Amniotic epithelial cell (primary cell): ENCODE data around the gene NRXN3.

Source experiments
- DNase-seq: peaks from one replicate; pipeline ENCODE4 v3.0.0-alpha.2; 2010; ENCODE audit warnings: low read depth

The NRXN3 gene

DNA sequence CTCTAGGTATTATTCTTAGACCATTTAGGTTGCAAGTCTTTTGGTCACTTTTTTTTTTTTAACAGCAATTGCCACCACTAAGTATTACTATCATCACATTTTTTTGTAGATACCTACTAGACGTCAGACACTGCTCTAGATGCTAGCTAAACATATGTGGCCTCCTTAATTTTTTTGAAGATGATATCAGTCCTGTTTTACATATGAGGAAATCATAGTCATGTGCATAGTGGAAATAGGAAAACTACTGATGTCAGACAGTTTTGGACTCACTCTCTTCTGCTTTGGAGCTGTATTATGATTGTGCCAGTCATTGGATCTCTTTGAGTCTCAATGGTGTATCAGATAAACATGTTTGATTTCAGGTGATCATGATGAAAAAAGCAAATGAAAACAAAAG lies 1736.8 kb downstream of the NRXN3 start:
- no peak for DNase-seq

DNA sequence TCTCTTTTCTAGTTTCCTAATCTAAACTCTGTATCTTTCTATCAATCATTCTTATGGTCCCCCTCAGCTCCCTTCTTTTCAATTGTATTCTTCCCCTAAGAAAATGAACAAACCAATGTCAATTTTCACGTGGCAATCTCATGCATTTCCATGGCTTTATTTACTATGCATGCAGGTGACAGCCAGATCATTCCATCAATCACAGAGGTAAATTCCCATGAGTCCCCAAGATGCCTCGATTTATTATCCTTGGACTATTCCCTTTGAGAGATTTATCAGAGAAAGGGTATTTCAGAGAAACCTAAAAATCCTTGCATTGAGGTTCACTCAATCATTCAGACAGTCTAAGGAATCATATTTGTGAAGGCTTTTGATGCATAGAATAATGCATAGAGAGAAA lies 1739.9 kb downstream of the NRXN3 start:
- no peak for DNase-seq

DNA sequence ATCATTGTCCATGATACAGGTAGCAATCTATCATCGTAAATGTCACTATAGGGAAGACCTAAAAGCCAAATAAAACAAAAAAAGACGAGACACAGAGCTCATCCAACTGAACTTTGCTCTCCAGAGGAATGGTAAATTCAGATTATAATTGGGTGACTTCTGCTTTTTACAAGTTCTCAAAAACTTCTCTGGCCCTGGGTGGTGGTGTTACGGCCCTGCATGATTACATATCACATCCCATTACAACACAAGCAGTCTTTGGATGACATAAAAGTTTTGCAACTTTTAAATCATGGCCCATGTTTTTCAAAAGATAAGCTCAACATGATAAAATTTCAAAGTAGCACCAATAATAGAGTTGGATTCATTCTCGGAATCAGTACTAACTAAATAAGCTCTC lies 1741.6 kb downstream of the NRXN3 start:
- peak; percentile 0 for DNase-seq

DNA sequence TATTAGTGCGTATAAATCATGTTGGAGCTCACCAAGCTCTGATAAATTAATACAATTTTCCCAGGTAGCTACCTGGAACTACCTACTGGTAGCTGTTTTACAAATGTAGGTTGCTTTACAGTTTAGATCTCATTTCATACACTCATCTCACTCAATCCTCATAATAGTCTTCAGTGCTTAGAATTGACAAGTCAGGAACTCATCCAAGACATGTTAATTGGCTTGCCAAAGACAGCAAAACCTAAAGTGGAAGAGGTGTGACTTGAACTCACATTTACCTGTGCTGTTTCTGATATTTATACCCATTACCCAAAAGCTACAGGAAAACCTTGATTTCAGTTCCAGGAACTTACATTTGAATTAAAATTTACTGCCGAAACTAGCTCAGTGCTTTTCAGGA lies 1744.4 kb downstream of the NRXN3 start:
- no peak for DNase-seq

DNA sequence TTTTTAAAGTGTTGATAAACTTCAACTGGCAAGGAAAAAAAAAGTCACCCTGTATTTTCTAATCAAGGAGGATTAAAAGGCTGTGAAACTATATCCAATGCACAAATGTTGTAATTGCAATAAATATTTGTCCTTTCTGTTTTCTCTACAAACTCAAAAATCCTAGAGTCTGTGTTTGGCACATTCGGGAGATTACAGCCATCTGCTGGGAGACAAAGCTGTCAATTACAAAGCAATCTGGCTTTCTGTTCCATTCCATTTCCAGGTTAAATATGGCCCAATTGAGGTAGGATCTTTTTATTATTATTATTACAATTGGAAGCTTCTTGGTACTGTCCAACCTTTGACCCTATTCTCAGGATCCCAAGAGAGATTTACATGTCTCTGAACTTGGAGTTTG lies 1745.2 kb downstream of the NRXN3 start:
- DNase-seq = no peak

DNA sequence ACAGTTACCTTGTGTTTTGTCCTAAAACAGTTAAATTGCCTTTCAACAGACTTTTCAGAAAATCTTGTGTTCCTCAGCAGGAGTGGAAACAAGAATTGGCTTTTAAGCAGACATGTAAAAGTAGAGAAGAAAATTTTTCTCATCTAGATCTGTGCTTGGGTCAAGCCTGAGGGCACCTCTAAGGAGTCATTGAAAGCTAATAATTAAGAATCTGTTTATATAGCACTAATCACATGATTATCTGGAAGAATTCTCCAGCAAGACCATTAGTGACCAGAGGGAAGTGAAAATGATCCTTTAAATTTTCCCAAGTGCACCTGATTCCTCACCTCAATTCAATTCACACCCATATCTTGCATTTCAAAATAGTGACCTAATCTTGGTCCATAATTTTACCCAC lies 1746.1 kb downstream of the NRXN3 start:
- DNase-seq = no peak

DNA sequence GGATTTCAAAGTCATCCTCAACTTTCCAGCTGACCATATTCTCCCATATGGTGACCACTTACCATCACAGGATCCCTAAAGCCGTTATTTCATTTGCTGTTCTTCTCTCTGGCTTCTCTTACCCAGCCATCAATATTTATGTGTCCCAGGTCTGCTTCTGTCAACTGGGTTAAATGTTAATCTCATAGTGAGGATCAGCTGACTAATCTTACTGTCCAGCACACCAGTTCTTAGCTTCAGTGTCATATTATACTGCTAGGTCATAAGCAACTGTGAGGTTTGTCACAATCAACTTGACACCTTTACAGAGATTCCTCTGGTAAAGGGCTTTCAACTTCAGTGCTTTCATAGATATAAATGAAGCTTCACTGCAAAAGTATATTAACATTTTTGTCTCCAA lies 1746.7 kb downstream of the NRXN3 start:
- no peak for DNase-seq
